ENCODE data around the gene C20orf96. TPM values are rescaled to one million over a fixed set of nuclear protein-coding genes. Genes with fewer than 3 reads are reported as not detected.

C20orf96 gene
- total RNA-seq, 1 donor from 2014 or later, result 11.6 TPM

DNA sequence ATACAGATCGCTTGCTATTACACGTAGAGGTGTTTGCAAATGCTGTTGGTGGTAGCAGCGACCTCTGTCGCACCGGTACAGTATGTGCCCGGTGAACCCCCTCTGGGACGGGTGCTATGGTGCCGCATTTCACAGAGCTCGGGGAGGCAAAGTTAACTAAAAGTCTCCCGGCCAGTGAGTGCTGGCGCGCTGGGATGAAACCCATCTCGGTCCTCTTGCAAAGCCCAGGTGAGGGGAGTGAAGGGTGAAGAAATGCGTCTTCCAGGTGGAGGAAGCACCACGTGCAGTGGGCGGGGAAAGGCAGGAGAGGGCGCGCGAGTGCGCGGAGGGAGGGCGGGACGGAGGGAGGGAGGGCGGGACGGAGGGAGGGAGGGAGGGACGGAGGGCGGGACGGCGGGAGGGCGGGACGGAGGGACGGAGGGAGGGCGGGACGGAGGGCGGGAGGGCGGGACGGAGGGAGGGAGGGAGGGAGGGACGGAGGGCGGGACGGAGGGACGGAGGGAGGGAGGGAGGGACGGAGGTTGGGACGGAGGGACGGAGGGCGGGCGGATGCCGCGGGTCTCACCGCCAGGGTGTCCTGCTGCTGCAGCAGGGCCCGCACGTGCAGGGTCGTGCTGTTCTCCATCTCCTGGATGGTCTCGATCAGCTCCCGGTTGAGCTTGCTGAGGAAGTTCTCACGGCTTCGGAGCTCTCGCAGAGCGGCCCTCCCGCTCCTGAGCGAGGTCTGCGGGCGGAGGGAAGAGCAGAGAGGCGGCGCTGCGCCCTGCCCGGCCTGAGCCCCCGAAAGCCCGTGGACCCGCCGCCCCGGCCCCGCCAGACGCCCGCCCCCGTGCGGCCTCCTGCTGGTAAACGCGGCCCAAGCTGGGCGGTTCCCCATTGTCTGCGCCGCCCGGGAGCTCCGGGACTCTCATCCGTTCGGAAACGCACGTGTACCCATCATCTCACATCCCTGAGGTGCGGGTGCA, 11.7 kb downstream of the C20orf96 start:
- Histone ChIP-seq H3K4me3 (peak overlapping the region; percentile 35), H3K27ac (no peak overlapping the region), H3K27me3 (ENCODE audit: low read depth) (no peaks in the 10 kb centered on the region), H3K4me1 (no peaks in the 10 kb centered on the region), H3K36me3 (peaks cover 47% of the 10 kb centered on the region), H3K9me3 (no peaks in the 10 kb centered on the region)
- ATAC-seq (peak; percentile 37 to 43), DNase-seq (no peak)
- TF ChIP-seq, protein P1, sequence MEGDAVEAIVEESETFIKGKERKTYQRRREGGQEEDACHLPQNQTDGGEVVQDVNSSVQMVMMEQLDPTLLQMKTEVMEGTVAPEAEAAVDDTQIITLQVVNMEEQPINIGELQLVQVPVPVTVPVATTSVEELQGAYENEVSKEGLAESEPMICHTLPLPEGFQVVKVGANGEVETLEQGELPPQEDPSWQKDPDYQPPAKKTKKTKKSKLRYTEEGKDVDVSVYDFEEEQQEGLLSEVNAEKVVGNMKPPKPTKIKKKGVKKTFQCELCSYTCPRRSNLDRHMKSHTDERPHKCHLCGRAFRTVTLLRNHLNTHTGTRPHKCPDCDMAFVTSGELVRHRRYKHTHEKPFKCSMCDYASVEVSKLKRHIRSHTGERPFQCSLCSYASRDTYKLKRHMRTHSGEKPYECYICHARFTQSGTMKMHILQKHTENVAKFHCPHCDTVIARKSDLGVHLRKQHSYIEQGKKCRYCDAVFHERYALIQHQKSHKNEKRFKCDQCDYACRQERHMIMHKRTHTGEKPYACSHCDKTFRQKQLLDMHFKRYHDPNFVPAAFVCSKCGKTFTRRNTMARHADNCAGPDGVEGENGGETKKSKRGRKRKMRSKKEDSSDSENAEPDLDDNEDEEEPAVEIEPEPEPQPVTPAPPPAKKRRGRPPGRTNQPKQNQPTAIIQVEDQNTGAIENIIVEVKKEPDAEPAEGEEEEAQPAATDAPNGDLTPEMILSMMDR (IDR thresholded peaks at IDR 0.05), result peak; percentile 26
- intact Hi-C loops (cut with DNase I), result no loop called here

DNA sequence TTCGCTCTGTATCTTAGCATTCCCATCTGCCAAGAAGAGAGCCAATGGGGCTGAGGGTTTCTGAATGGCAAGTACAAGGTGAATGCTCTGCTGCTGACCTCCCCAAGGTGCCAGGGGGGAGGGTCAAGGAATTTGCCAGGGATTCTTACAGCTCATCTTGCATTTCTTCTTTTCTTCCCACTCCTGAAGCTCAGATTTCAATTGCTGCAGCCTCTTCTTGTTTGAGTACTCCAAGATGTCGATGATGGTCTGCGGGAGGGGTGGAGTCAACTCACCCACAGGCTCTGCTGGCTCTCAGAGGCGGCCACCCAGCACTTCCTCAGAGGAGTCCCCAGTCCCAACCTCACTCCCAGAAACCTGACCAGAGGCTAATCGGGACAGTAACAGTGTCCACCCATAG, 12.4 kb downstream of the C20orf96 start:
- ATAC-seq, result no peak
- DNase-seq, result no peak
- TF ChIP-seq, protein P1 (IDR thresholded peaks at IDR 0.05), result no peak
- H3K9me3 ChIP-seq, result no peaks in the 10 kb centered on the region
- no peak overlapping the region for H3K4me3 ChIP-seq
- no peaks in the 10 kb centered on the region for H3K4me1 ChIP-seq
- intact Hi-C loops (cut with DNase I), result no loop called here
- H3K27ac ChIP-seq, result no peak overlapping the region
- no peaks in the 10 kb centered on the region for H3K27me3 ChIP-seq (ENCODE audit: low read depth)
- peaks cover 43% of the 10 kb centered on the region for H3K36me3 ChIP-seq

DNA sequence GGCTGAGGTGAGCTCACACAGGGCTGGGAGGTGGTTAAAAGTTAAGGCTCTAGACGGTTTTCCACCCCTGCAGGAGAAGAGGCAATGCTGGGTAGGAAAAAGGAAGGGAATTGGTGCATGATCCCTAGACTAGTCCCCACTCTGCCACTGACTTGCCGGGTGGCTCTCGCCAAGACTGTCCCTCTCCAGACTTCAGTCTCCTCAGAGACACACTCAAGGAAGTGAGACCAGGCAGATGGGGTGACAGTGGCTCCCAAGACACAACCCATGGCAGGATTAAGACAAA, 13.1 kb downstream of the C20orf96 start:
- Histone ChIP-seq H3K27me3 (ENCODE audit: low read depth) (no peaks in the 10 kb centered on the region), H3K27ac (no peak overlapping the region), H3K4me1 (no peaks in the 10 kb centered on the region), H3K4me3 (no peak overlapping the region), H3K36me3 (peaks cover 43% of the 10 kb centered on the region), H3K9me3 (no peaks in the 10 kb centered on the region)
- intact Hi-C loops (cut with DNase I), result no loop called here
- DNase-seq (no peak), ATAC-seq (no peak)
- TF ChIP-seq, protein P1 (IDR thresholded peaks at IDR 0.05), result no peak

DNA sequence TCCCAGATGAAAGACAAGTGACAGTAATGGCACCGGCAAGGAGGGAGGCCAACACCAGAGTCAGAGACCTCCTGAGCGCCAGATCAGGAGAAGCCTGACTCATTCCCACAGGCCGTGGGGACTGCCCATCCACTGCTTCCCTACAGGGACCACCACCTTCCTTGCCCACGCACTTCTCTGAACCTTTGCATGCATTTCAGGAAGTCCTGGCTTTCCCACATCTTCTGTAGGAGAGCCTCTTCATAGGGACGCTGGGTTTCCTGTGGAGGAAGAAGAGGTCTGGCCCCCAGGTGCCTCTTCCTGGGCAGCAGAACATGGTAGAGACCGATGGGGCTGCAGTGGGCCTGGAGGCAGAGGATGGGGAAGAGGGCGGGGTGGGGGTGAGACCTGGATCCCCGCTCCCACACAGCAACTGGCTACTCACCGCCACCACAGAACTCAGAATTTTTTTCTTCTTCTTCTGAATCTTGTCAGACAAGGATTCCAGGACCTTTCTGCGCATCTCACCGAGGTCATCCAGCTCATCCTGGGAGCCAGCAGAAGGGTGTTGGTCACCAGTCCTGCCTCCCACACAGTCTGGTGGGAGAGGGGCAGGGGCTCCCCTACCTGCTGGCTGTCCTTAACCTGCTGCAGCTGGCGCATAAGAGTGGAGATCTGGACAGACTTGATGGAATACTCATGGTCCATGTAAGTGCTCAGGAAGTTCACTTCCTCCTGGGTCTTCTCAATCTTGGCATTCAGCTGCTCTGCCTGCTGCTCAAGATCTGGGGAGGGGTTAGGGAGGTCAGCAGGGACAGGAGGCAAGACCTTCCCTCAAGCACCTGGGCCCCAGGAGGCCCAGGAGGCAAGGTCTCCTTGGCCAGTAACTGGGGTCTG, 13.7 kb downstream of the C20orf96 start:
- Histone ChIP-seq H3K9me3 (no peaks in the 10 kb centered on the region), H3K4me3 (no peak overlapping the region), H3K27me3 (ENCODE audit: low read depth) (no peaks in the 10 kb centered on the region), H3K36me3 (peaks cover 37% of the 10 kb centered on the region), H3K4me1 (no peaks in the 10 kb centered on the region), H3K27ac (no peak overlapping the region)
- intact Hi-C loops (cut with DNase I), result no loop called here
- no peak for ATAC-seq
- DNase-seq, result no peak
- TF ChIP-seq, protein P1 (IDR thresholded peaks at IDR 0.05), result no peak

DNA sequence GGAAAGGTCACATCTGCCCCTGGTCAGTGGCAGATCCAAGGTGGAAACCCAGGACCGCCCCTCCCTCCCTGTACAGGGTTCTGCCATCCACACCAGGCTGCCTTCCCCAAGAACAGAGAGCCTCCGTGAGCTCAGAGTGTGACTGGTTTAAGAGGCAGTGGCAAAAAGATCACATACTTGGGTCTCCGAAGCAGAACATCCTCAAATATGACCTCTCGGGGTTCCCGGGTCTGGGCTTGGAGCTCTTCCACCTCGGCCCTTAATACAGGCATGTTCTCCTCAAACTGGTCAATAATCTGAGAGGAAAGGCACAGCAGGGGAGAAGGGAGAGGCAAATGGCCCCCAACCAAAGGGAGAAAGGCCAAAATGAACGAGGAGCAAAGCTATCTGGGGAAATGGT, 14.8 kb downstream of the C20orf96 start:
- H3K27ac ChIP-seq, result no peak overlapping the region
- intact Hi-C loops (cut with DNase I), result no loop called here
- H3K27me3 ChIP-seq (ENCODE audit: low read depth), result no peaks in the 10 kb centered on the region
- TF ChIP-seq, protein P1 (IDR thresholded peaks at IDR 0.05), result no peak
- ATAC-seq (no peak), DNase-seq (no peak)
- no peaks in the 10 kb centered on the region for H3K9me3 ChIP-seq
- H3K4me1 ChIP-seq, result no peaks in the 10 kb centered on the region
- no peak overlapping the region for H3K4me3 ChIP-seq
- peaks cover 30% of the 10 kb centered on the region for H3K36me3 ChIP-seq
